Ramos (cell line): ENCODE results near the gene MUCL3.
"Not testable (repeated sequence)": the region's sequence is repeated elsewhere in the genome, so short reads cannot be mapped to it uniquely, and the experiment has no call there.

Experiments used
- in situ Hi-C: fragments of 300-500 bp; cut with MboI; formaldehyde crosslinking; loops from one replicate; pipeline ENCODE4 v1.14.3; 2022; ENCODE audit warnings: low sequenced_read_pairs; ENCODE audit not compliant: unreplicated experiment

Gene MUCL3, protein sequence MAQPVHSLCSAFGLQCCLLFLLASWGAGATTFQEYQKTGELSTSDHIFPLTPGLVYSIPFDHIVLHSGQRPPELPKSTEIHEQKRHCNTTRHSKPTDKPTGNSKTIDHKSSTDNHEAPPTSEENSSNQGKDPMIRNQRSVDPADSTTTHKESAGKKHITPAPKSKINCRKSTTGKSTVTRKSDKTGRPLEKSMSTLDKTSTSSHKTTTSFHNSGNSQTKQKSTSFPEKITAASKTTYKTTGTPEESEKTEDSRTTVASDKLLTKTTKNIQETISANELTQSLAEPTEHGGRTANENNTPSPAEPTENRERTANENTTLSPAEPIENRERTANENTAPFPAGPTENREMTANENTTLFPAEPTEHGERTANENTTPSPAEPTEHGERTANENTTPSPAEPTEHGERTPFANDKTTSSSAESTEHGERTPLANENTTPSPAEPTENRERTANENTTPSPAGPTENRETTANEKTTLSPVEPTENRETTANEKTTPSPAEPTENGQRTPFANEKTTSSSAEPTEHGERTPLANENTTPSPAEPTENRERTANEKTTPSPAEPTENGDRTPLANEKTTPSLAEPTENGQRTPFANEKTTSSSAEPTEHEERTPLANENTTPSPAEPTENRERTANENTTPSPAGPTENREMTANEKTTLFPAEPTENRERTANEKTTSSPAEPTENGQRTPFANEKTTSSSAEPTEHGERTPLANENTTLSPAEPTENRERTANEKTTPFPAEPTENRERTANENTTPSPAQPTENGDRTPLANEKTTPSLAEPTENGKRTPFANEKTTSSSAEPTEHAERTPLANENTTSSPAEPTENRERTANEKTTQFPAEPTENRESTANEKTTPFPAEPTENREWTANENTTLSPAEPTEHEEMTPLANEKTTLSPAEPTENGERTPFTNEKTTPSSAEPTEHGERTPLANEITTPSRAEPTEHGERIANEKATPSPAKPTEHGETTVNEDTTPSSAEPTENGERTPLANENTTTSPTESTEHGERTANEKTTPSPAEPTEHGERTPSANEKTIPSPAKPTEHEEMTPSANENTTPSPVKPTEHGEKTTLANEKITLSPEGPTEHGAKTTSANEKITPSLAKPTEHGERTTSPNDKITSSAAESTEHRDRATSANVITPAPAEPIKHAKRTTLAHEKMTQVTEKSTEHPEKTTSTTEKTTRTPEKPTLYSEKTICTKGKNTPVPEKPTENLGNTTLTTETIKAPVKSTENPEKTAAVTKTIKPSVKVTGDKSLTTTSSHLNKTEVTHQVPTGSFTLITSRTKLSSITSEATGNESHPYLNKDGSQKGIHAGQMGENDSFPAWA (N-terminal part only)

DNA sequence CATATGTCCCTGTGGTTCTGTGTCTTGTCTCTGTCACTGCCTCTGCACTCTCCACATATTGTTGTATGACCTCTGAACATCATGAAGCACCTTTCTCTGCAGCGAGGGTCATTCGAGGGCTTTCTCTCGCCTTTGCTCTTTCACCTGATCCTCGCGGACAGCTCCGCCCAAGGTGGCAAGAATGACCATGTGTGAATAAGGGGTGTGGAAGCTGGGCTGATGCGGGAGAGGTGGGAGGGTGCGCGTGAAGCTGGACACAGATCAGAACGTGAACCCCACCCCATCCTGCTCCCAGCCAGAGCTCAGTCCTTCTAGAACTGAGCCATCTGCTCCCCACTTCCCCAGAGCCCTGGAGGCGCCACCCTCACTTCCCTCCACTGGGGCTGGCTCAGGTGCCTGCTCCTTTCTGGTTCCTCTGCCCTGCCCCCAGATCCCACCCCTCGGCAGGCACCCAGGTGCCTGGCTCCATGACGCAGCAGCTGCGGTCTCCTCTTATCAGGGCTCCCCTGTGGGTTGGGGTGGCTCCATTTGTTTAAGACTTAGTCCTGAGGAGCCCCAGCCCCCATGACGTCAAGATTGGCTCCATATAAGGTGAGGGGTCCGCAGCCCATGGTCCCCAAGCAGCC lies at the start of gene MUCL3:
Gene MUCL3, plus strand, starts transcription at position 613 of the 626 bp plus-strand sequence. CDS start 27 bp downstream, outside the sequence.
- in situ Hi-C loops: no loop called here

DNA sequence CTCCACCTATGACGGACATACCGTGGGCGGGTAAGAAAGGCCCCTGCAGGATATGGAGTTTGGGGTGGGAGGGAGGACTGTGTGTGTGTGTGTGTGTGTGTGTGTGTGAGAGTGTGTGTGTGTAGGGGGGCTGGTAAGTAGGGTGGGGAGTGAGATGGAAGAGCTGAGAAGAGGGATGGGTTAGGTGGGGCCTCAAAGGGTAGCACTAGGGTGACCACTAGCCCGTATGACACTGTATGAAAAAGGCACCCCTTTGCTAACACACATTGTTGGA lies 49.4 kb upstream of the MUCL3 start:
- in situ Hi-C loops: no loop called here

- in situ Hi-C loops: no loop called here
These were observed 48.8 kb upstream of the MUCL3 start for GRCh38 chr6:30891816-30892538.

- in situ Hi-C loops: no loop called here
These were observed 47.7 kb upstream of the MUCL3 start for GRCh38 chr6:30893001-30893591.

GRCh38 chr6:30893666-30894065 lies 47.1 kb upstream of the MUCL3 start:
- in situ Hi-C loops: no loop called here

- in situ Hi-C loops: no loop called here
These were observed 46.4 kb upstream of the MUCL3 start for GRCh38 chr6:30894381-30894780.

GRCh38 chr6:30894935-30895334 lies 45.8 kb upstream of the MUCL3 start:
- in situ Hi-C loops: no loop called here

GRCh38 chr6:30895343-30895742 lies 45.4 kb upstream of the MUCL3 start:
- in situ Hi-C loops: no loop called here

DNA sequence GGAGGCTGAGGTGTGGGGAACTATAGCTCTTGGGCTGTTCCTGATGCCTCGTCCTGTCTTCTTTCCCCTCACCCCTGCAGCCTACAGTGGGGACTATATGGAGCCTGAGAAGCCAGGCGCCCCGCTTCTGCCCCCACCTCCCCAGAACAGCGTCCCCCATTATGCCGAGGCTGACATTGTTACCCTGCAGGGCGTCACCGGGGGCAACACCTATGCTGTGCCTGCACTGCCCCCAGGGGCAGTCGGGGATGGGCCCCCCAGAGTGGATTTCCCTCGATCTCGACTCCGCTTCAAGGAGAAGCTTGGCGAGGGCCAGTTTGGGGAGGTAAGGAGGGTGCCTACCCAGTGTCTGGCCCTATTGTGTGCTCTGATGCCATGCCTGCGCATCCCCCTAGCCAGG lies 44.2 kb upstream of the MUCL3 start:
- in situ Hi-C loops: no loop called here

GRCh38 chr6:30897882-30898281 lies 42.9 kb upstream of the MUCL3 start:
- in situ Hi-C loops: no loop called here

DNA sequence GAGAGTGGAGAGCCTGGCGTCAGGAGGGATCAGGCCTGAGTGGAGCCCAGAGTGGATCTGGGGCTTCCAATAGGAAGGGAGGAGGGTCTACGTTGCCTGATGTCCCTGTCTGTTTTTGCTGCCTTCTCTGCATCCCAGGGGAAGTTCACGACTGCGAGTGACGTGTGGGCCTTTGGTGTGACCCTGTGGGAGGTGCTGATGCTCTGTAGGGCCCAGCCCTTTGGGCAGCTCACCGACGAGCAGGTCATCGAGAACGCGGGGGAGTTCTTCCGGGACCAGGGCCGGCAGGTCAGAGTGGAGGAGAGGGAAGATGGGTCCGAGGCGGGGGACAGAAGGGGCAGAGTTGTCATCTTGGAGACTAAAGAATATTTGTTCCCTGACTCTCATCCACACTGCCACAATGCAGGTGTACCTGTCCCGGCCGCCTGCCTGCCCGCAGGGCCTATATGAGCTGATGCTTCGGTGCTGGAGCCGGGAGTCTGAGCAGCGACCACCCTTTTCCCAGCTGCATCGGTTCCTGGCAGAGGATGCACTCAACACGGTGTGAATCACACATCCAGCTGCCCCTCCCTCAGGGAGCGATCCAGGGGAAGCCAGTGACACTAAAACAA lies 41.9 kb upstream of the MUCL3 start:
- in situ Hi-C loops: no loop called here

DNA sequence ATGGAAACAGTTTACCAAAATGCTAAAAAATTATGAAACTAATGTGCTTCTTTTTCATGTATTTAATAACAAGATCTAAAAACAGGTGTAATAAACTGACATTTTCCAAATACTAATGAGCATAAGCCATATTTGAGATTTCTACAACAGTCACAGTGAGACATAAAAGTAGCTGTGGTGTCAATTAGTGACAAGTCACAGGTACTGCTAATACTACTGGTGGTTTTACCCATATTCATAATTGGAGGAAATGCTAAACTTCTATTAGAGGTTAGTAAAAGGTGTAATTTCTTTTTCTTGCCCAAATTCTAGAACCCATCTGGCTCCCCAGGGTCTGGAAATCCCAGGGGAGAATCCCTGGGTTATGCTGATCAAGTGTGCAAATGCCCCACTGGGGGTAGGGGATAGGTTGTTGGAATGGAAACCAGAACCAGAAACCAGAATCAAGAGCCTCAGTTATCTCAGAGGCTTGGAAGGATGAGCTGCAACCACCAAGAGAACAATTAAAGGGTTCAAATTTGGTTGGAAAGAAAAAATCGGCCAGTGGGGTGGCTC lies 39.8 kb upstream of the MUCL3 start:
- in situ Hi-C loops: no loop called here

- in situ Hi-C loops: no loop called here
These were observed 39.3 kb upstream of the MUCL3 start for GRCh38 chr6:30901436-30901835.

DNA sequence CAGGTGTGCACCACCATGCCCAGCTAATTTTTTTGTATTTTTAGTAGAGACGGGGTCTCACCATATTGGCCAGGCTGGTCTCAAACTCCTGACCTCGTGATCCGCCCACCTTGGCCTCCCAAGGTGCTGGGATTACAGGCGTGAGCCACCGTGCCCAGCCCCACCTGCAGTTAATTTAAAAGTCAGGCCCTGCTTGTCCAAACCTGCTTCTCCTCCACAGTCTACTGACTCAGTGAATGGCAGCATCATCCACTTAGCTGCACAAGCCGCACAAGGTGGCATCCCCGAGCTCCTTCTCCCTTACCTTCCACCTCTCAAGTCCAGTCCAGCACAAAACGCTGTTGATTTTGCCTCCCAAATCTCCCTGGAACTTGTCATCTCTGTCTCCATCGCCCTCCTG lies 38.6 kb upstream of the MUCL3 start:
- in situ Hi-C loops: not testable (repeated sequence)

GRCh38 chr6:30902709-30903108 lies 38.1 kb upstream of the MUCL3 start:
- in situ Hi-C loops: no loop called here

GRCh38 chr6:30903236-30903635 lies 37.5 kb upstream of the MUCL3 start:
- in situ Hi-C loops: no loop called here

- in situ Hi-C loops: not testable (repeated sequence)
These were observed 33.4 kb upstream of the MUCL3 start for GRCh38 chr6:30907290-30907757.
